Panc1 (cell line): ENCODE results near the gene TMEM175. TPM values are rescaled to one million over a fixed set of nuclear protein-coding genes. Genes with fewer than 3 reads are reported as not detected.

Source experiments
- ATAC-seq: fragments of 200-7000 bp; cut with Tn5 transposase; 2 replicates; pipeline ENCODE4 v1.9.1; 2020; ENCODE audit warnings: mild to moderate bottlenecking, moderate library complexity
- BruUV-seq: library from RNA; stranded (reverse); fragments of 400-500 nt; replicated peaks from 2 replicates; lab custom pipeline; 2021; lab: Mats Ljungman, UMichigan
- CTCF ChIA-PET: fragments of 300-600 bp; sonication (Branson Sonifier 250); formaldehyde crosslinking; loops from one replicate; lab custom pipeline; 2022; ENCODE audit warnings: antibody characterized with exemption; lab: Charles Lee
- POLR2A ChIA-PET: fragments of 300-600 bp; sonication (Branson Sonifier 250); formaldehyde crosslinking; loops from one replicate; lab custom pipeline; 2022; ENCODE audit warnings: antibody characterized with exemption; lab: Charles Lee
- DNase-seq: peaks from one replicate; pipeline ENCODE4 v3.0.0-alpha.2; 2010; ENCODE audit warnings: low read depth, low spot score
- H3K27ac ChIP-seq: 2 replicates; pipeline ENCODE4 v1.5.1; 2011; ENCODE audit warnings: mild to moderate bottlenecking, low read length, inconsistent platforms
- H3K27me3 ChIP-seq: fragments of 200-500 bp; sonication (Bioruptor generic); 2 replicates; pipeline ENCODE4 v1.6.0; 2014; ENCODE audit warnings: low read length, inconsistent platforms; ENCODE audit not compliant: control insufficient read depth, insufficient read depth
- H3K36me3 ChIP-seq: fragments of 200-500 bp; sonication (Bioruptor generic); 2 replicates; pipeline ENCODE4 v1.5.1; 2014; ENCODE audit warnings: inconsistent platforms, mild to moderate bottlenecking, low read length, moderate library complexity; ENCODE audit not compliant: control insufficient read depth, insufficient read depth
- H3K4me1 ChIP-seq: 2 replicates; pipeline ENCODE4 v1.5.1; 2011; ENCODE audit warnings: inconsistent platforms, mild to moderate bottlenecking, low read length, moderate library complexity; ENCODE audit not compliant: control insufficient read depth, insufficient read depth
- H3K4me3 ChIP-seq, 2 experiments: 2 replicates each; pipeline ENCODE4 v1.5.1; 2011 to 2012; ENCODE audit warnings: low read depth in 2 of 2, low read length in 2 of 2, mild to moderate bottlenecking in 2 of 2, inconsistent platforms in 1 of 2, moderate library complexity in 1 of 2
- H3K9me3 ChIP-seq: fragments of 200-500 bp; sonication (Bioruptor generic); 2 replicates; pipeline ENCODE4 v1.5.1; 2014; ENCODE audit warnings: low read depth, mild to moderate bottlenecking, inconsistent platforms, low read length, moderate library complexity; ENCODE audit not compliant: control insufficient read depth, insufficient read depth
- POLR2AphosphoS5 ChIP-seq: IDR thresholded peaks from 2 replicates; pipeline ENCODE4 v1.6.1; 2012; ENCODE audit warnings: mild to moderate bottlenecking, low read depth, low read length, moderate library complexity
- SIN3A ChIP-seq: IDR thresholded peaks from 2 replicates; pipeline ENCODE4 v1.6.1; 2012; ENCODE audit warnings: low read depth, mild to moderate bottlenecking, low read length, moderate library complexity, borderline replicate concordance; ENCODE audit not compliant: insufficient read depth
- TCF7L2 ChIP-seq: IDR thresholded peaks from 2 replicates; pipeline ENCODE4 v1.6.1; 2011; ENCODE audit warnings: mild to moderate bottlenecking, low read depth, low read length, inconsistent platforms
- in situ Hi-C: cut with HindIII; loops from 2 replicates; pipeline ENCODE4 v1.10.0; 2016; ENCODE audit warnings: low sequenced_read_pairs, low pct_unique_long_range_greater_than_20kb
- intact Hi-C: fragments of 100-400 bp; cut with micrococcal nuclease; formaldehyde crosslinking; loops from one replicate; pipeline ENCODE4 v1.10.0; 2022; ENCODE audit not compliant: unreplicated experiment
- total RNA-seq: library from RNA; stranded (reverse); gene quantifications from one replicate; pipeline ENCODE4 v1.2.1, GENCODE V29; 2021; ENCODE audit not compliant: unreplicated experiment
- TF ChIP-seq, protein P1 (sequence below): fragments of 450-650 bp; IDR thresholded peaks from 2 replicates; pipeline ENCODE4 v1.5.1; 2017; ENCODE audit warnings: mild to moderate bottlenecking
- TF ChIP-seq, protein P2 (sequence below), 2 experiments: IDR thresholded peaks; 2 replicates each; pipeline ENCODE4 v1.6.1; 2011 to 2012; ENCODE audit warnings: low read depth in 2 of 2, control low read depth in 1 of 2, low read length in 1 of 2, mild to moderate bottlenecking in 1 of 2, moderate library complexity in 1 of 2; ENCODE audit not compliant: insufficient read depth in 1 of 2

Gene TMEM175
- total RNA-seq, 1 experiment from 2014 or later: 21.8 TPM

DNA sequence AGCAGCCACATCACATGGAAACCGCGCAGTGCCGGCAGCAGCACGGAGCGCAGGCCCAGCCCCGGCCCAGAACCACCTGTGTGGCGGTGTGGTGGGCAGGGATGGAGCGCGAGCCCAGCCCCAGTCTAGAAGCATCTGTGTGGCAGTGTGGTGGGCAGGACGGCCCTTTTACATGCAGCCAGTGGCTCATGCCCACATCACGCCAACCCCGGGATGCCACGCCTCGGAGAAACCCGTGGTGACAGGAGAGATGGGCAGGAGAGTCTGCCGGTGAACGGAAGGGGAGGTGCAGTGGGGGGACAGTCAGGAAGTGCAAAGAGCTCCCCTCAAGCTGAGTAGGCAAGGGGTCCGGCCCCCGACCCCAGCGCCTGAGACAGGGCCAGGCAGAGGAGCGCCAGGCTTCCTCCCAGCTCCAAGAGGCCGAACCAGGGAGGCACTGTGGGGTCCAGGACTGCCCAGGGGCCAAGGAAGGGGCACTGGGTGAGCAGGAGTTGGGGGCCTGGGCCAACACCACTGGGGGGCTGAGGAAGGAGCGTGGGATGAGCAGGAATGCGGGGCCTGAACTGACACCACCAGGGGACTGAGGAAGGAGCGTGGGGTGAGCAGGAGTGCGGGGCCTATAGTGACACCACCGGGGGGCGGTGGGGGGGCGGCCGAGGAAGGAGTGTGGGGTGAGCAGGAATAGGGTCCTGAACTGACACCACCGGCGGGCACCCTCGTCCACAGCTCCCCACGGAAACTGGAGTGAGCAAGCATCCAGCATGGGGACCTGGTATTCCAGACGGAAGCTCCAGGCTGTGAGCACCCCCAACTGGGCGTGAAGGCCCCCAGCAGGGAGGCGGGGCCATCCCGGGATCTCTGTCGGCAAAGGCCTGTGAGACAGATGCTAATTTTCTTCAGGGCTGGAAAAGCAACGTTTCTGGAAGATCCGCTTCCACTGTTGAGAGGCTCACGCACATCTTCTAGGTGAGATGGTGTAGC is 28.9 kb upstream of the TMEM175 start:
- Histone ChIP-seq H3K36me3 (no peaks in the 10 kb centered on the region), H3K27me3 (no peaks in the 10 kb centered on the region), H3K27ac (no peak overlapping the region), H3K9me3 (no peaks in the 10 kb centered on the region), H3K4me3 (no peak overlapping the region), H3K4me1 (no peaks in the 10 kb centered on the region)
- POLR2A ChIA-PET: no interaction called here
- TF ChIP-seq TCF7L2: no peak
- TF ChIP-seq SIN3A: no peak
- TF ChIP-seq, protein P1, sequence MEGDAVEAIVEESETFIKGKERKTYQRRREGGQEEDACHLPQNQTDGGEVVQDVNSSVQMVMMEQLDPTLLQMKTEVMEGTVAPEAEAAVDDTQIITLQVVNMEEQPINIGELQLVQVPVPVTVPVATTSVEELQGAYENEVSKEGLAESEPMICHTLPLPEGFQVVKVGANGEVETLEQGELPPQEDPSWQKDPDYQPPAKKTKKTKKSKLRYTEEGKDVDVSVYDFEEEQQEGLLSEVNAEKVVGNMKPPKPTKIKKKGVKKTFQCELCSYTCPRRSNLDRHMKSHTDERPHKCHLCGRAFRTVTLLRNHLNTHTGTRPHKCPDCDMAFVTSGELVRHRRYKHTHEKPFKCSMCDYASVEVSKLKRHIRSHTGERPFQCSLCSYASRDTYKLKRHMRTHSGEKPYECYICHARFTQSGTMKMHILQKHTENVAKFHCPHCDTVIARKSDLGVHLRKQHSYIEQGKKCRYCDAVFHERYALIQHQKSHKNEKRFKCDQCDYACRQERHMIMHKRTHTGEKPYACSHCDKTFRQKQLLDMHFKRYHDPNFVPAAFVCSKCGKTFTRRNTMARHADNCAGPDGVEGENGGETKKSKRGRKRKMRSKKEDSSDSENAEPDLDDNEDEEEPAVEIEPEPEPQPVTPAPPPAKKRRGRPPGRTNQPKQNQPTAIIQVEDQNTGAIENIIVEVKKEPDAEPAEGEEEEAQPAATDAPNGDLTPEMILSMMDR: no peak
- no peak for TF ChIP-seq POLR2AphosphoS5
- TF ChIP-seq, protein P2, sequence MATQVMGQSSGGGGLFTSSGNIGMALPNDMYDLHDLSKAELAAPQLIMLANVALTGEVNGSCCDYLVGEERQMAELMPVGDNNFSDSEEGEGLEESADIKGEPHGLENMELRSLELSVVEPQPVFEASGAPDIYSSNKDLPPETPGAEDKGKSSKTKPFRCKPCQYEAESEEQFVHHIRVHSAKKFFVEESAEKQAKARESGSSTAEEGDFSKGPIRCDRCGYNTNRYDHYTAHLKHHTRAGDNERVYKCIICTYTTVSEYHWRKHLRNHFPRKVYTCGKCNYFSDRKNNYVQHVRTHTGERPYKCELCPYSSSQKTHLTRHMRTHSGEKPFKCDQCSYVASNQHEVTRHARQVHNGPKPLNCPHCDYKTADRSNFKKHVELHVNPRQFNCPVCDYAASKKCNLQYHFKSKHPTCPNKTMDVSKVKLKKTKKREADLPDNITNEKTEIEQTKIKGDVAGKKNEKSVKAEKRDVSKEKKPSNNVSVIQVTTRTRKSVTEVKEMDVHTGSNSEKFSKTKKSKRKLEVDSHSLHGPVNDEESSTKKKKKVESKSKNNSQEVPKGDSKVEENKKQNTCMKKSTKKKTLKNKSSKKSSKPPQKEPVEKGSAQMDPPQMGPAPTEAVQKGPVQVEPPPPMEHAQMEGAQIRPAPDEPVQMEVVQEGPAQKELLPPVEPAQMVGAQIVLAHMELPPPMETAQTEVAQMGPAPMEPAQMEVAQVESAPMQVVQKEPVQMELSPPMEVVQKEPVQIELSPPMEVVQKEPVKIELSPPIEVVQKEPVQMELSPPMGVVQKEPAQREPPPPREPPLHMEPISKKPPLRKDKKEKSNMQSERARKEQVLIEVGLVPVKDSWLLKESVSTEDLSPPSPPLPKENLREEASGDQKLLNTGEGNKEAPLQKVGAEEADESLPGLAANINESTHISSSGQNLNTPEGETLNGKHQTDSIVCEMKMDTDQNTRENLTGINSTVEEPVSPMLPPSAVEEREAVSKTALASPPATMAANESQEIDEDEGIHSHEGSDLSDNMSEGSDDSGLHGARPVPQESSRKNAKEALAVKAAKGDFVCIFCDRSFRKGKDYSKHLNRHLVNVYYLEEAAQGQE (IDR thresholded peaks at IDR 0.05; ENCODE audit: insufficient read depth in 1 of 2, low read depth in 2 of 2, low read length in 1 of 2): no peak
- intact Hi-C loops: no loop called here
- CTCF ChIA-PET: no interaction called here
- in situ Hi-C loops: no loop called here
- BruUV-seq: no TSS peak
- ATAC-seq (no peak), DNase-seq (no peak)

DNA sequence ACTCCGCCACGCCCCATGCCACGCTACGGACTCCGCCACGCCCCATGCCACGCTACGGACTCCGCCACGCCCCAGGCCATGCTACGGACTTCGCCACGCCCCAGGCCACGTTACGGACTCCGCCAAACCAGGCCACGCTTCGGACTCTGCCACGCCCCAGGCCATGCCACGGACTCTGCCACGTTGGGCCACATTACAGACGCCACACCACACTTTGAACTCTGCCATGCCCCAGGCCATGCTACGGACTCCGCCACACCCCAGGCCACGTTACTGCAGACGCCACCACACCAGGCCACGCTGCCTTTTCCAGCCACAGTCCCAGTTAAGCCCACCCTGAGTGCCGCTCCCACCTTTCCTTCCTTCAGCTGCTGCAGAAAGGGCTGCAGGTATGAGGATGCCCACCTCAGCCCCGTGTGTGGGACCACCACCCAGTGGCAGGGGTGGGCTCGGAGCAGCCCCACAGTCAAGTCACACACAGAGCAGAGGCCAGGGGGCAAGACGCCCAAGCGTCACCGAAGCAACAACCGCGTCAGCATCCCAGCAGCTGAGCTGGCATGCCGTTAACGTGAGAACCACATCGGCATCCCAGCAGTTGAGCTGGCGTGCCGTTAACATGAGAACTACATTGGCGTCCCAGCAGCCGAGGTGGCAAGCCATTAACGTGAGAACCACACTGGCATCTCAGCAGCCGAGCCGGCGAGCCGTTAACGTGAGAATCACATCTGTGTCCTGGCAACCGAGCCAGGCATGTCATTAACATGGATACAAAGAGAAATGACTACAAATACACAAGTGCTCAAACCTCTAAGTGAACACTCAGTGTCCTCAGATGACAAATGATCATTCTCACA is 26.5 kb upstream of the TMEM175 start:
- H3K4me1 ChIP-seq: no peaks in the 10 kb centered on the region
- H3K36me3 ChIP-seq: no peaks in the 10 kb centered on the region
- H3K27me3 ChIP-seq: no peaks in the 10 kb centered on the region
- H3K4me3 ChIP-seq: no peak overlapping the region
- DNase-seq (no peak), ATAC-seq (no peak)
- no peak overlapping the region for H3K27ac ChIP-seq
- TF ChIP-seq, protein P1: no peak
- TF ChIP-seq, protein P2 (IDR thresholded peaks at IDR 0.05; ENCODE audit: insufficient read depth in 1 of 2, low read depth in 2 of 2, low read length in 1 of 2): no peak
- TF ChIP-seq POLR2AphosphoS5 (no peak), TCF7L2 (no peak), SIN3A (no peak)
- in situ Hi-C loops (no loop called here), intact Hi-C loops (no loop called here)
- no peaks in the 10 kb centered on the region for H3K9me3 ChIP-seq
- POLR2A ChIA-PET: no interaction called here
- no TSS peak for BruUV-seq
- CTCF ChIA-PET: no interaction called here
